H1 (cell line): ENCODE data around the gene KCNIP2. TPM values are rescaled to one million over a fixed set of nuclear protein-coding genes. Genes with fewer than 3 reads are reported as not detected.

Experiments used
- CTCF ChIA-PET: fragments of 300-600 bp; sonication (Branson Sonifier 250); formaldehyde crosslinking; loops from one replicate; lab custom pipeline; 2021; ENCODE audit not compliant: partially characterized antibody; lab: Charles Lee
- POLR2A ChIA-PET: fragments of 300-600 bp; sonication (Branson Sonifier 250); formaldehyde crosslinking; loops from one replicate; lab custom pipeline; 2021; ENCODE audit warnings: inconsistent platforms; ENCODE audit not compliant: partially characterized antibody; lab: Charles Lee
- DNase-seq, 2 experiments: peaks; one replicate each; pipeline versions ENCODE4 v3.0.0 to v3.0.0-alpha.2; 2010 to 2022; ENCODE audit warnings: low spot score in 2 of 2, low read depth in 1 of 2, mixed read lengths in 1 of 2
- FAIRE-seq: peaks from 2 replicates; lab custom pipeline; 2011; peaks lifted over from hg19 to GRCh38; lab: Jason Lieb, UNC
- H2AFZ ChIP-seq: 2 replicates; pipeline ENCODE4 v1.8.1; 2012; ENCODE audit warnings: low read length, inconsistent platforms
- H2AK5ac ChIP-seq: 2 replicates; pipeline ENCODE4 v1.6.1; 2013; ENCODE audit warnings: low read depth, low read length
- H2BK120ac ChIP-seq: replicated peaks from 2 replicates; pipeline ENCODE3; 2013; ENCODE audit warnings: low read depth, low read length, inconsistent platforms
- H2BK12ac ChIP-seq: 2 replicates; pipeline ENCODE4 v1.6.1; 2013; ENCODE audit warnings: low read depth, low read length
- H2BK15ac ChIP-seq: 2 replicates; pipeline ENCODE4 v1.6.1; 2013; ENCODE audit warnings: low read length
- H2BK20ac ChIP-seq: 2 replicates; pipeline ENCODE4 v1.6.1; 2013; ENCODE audit warnings: low read length
- H2BK5ac ChIP-seq: 2 replicates; pipeline ENCODE4 v1.6.1; 2013; ENCODE audit warnings: low read depth, low read length
- H3K14ac ChIP-seq: 2 replicates; pipeline ENCODE4 v1.6.1; 2013; ENCODE audit warnings: inconsistent platforms; ENCODE audit not compliant: insufficient read length
- H3K18ac ChIP-seq: 2 replicates; pipeline ENCODE4 v1.6.1; 2013; ENCODE audit warnings: low read length; ENCODE audit errors: extremely low read depth
- H3K23ac ChIP-seq: 2 replicates; pipeline ENCODE4 v1.6.1; 2013; ENCODE audit warnings: inconsistent platforms; ENCODE audit not compliant: insufficient read length
- H3K23me2 ChIP-seq: 2 replicates; pipeline ENCODE4 v1.6.1; 2013; ENCODE audit warnings: low read depth, low read length
- H3K27ac ChIP-seq: 2 replicates; pipeline ENCODE4 v1.6.1; 2011; ENCODE audit warnings: low read depth, low read length, inconsistent platforms
- H3K27me3 ChIP-seq, 4 experiments: replicated peaks in 1 of 4; 1 replicate in 1 of 4; 2 replicates in 3 of 4; pipeline versions ENCODE4 v1.6.1 to v1.8.1; 2011 to 2013; ENCODE audit warnings: low read length in 3 of 4, mild to moderate bottlenecking in 3 of 4, inconsistent platforms in 2 of 4, mixed read lengths in 2 of 4, moderate library complexity in 1 of 4; ENCODE audit not compliant: control insufficient read depth in 3 of 4, insufficient read depth in 3 of 4; ENCODE audit errors: extremely low read depth in 1 of 4
- H3K36me3 ChIP-seq, 4 experiments: 2 replicates each; pipeline versions ENCODE4 v1.6.1 to v1.8.1; 2011 to 2013; ENCODE audit warnings: mild to moderate bottlenecking in 4 of 4, low read length in 3 of 4, moderate library complexity in 2 of 4, control low read depth in 1 of 4, inconsistent platforms in 1 of 4; ENCODE audit not compliant: insufficient read depth in 4 of 4, control insufficient read depth in 2 of 4
- H3K4ac ChIP-seq: replicated peaks from 2 replicates; pipeline ENCODE3; 2013; ENCODE audit warnings: low read length, low read depth, mixed read lengths, inconsistent platforms; ENCODE audit not compliant: insufficient read length
- H3K4me1 ChIP-seq, 4 experiments: replicated peaks in 1 of 4; 1 replicate in 1 of 4; 2 replicates in 3 of 4; pipeline versions ENCODE4 v1.6.1 to v1.8.1; 2011 to 2013; ENCODE audit warnings: low read length in 3 of 4, inconsistent platforms in 2 of 4, mixed read lengths in 1 of 4; ENCODE audit not compliant: insufficient read depth in 4 of 4, control insufficient read depth in 3 of 4
- H3K4me2 ChIP-seq, 2 experiments: 2 replicates each; pipeline versions ENCODE4 v1.6.1 to v1.8.1; 2011 to 2013; ENCODE audit warnings: low read depth in 2 of 2, low read length in 2 of 2, control low read depth in 1 of 2, inconsistent platforms in 1 of 2, mild to moderate bottlenecking in 1 of 2; ENCODE audit not compliant: insufficient read depth in 1 of 2
- H3K4me3 ChIP-seq, 4 experiments: fragments of 200-600, 300-600 bp in 1 of 4; sonication (generic), shearing (Covaris generic), sonication (Bioruptor Twin) in 1 of 4; 2 replicates each; pipeline versions ENCODE4 v1.5.1 to v1.8.1; 2011 to 2016; ENCODE audit warnings: low read length in 4 of 4, low read depth in 3 of 4, control low read depth in 2 of 4, inconsistent platforms in 2 of 4, mild to moderate bottlenecking in 2 of 4, mixed read lengths in 1 of 4, moderate library complexity in 1 of 4; ENCODE audit not compliant: insufficient read depth in 2 of 4; ENCODE audit errors: extremely low read depth in 1 of 4
- H3K56ac ChIP-seq: replicated peaks from 2 replicates; pipeline ENCODE3; 2013; ENCODE audit warnings: low read depth, mild to moderate bottlenecking, mixed read lengths, low read length, inconsistent platforms; ENCODE audit not compliant: insufficient read length
- H3K79me1 ChIP-seq: 2 replicates; pipeline ENCODE4 v1.6.1; 2013; ENCODE audit warnings: low read depth, low read length, control low read depth
- H3K79me2 ChIP-seq, 2 experiments: 2 replicates each; pipeline versions ENCODE4 v1.6.1 to v1.8.1; 2012 to 2013; ENCODE audit warnings: low read length in 2 of 2, mild to moderate bottlenecking in 2 of 2, inconsistent platforms in 1 of 2; ENCODE audit not compliant: insufficient read depth in 2 of 2, control insufficient read depth in 1 of 2
- H3K9ac ChIP-seq, 4 experiments: replicated peaks in 1 of 4; 1 replicate in 1 of 4; 2 replicates in 3 of 4; pipeline versions ENCODE4 v1.6.1 to v1.8.1; 2011 to 2013; ENCODE audit warnings: low read depth in 3 of 4, low read length in 3 of 4, control low read depth in 2 of 4, mild to moderate bottlenecking in 2 of 4, moderate library complexity in 2 of 4, inconsistent platforms in 1 of 4; ENCODE audit errors: extremely low read depth in 1 of 4
- H3K9me3 ChIP-seq, 2 experiments: 2 replicates each; pipeline versions ENCODE4 v1.6.1 to v1.8.1; 2012 to 2013; ENCODE audit warnings: mild to moderate bottlenecking in 2 of 2, moderate library complexity in 2 of 2, control low read depth in 1 of 2, inconsistent platforms in 1 of 2, low read depth in 1 of 2, low read length in 1 of 2, mixed read lengths in 1 of 2; ENCODE audit not compliant: insufficient read depth in 2 of 2
- H4K20me1 ChIP-seq, 2 experiments: replicated peaks in 1 of 2; 2 replicates each; pipeline versions ENCODE3 to v1.8.1; 2011 to 2013; ENCODE audit warnings: inconsistent platforms in 2 of 2, low read length in 2 of 2, mild to moderate bottlenecking in 1 of 2; ENCODE audit not compliant: insufficient read depth in 2 of 2, control insufficient read depth in 1 of 2
- H4K5ac ChIP-seq: 2 replicates; pipeline ENCODE4 v1.6.1; 2013; ENCODE audit warnings: low read length, low read depth, mixed read lengths, inconsistent platforms; ENCODE audit not compliant: insufficient read length
- H4K8ac ChIP-seq: 2 replicates; pipeline ENCODE4 v1.8.0; 2013; ENCODE audit warnings: mild to moderate bottlenecking, moderate library complexity, low read length, inconsistent platforms; ENCODE audit not compliant: insufficient read depth; ENCODE audit errors: extremely low read depth
- H4K91ac ChIP-seq: replicated peaks from 2 replicates; pipeline ENCODE3; 2013; ENCODE audit warnings: low read length, mixed read lengths, inconsistent platforms; ENCODE audit not compliant: insufficient read length
- BACH1 ChIP-seq: IDR thresholded peaks from 2 replicates; pipeline ENCODE4 v1.6.1; 2012; ENCODE audit warnings: low read length, improper control_type of control experiment
- CBX5 ChIP-seq: fragments of 300-800, 300-1000 bp; sonication (generic); IDR thresholded peaks from 2 replicates; pipeline ENCODE4 v1.7.1; 2016; ENCODE audit warnings: antibody characterized with exemption, low read length, low read depth
- CEBPB ChIP-seq: IDR thresholded peaks from 2 replicates; pipeline ENCODE4 v1.6.1; 2012; ENCODE audit warnings: low read depth, low read length
- EZH2 ChIP-seq: fragments of 200-600 bp; sonication (generic); IDR thresholded peaks from 2 replicates; pipeline ENCODE4 v1.7.1; 2012; ENCODE audit warnings: low read depth, mild to moderate bottlenecking, moderate library complexity, low read length, inconsistent platforms; ENCODE audit not compliant: severe bottlenecking
- PHF8 ChIP-seq: fragments of 200-600 bp; sonication (generic); conservative IDR thresholded peaks from 2 replicates; pipeline ENCODE4 v1.7.1; 2012; ENCODE audit warnings: low read depth, mild to moderate bottlenecking, inconsistent platforms, low read length, moderate library complexity
- RBBP5 ChIP-seq: IDR thresholded peaks from 2 replicates; pipeline ENCODE4 v1.7.1; 2012; ENCODE audit warnings: low read depth, mild to moderate bottlenecking, inconsistent platforms, low read length, moderate library complexity, borderline replicate concordance
- RNF2 ChIP-seq: fragments of 200-900, 300-1000 bp; sonication (generic); IDR thresholded peaks from 2 replicates; pipeline ENCODE4 v1.7.1; 2016; ENCODE audit warnings: borderline replicate concordance, low read depth, mild to moderate bottlenecking, antibody characterized with exemption, low read length; ENCODE audit not compliant: poor library complexity, severe bottlenecking; ENCODE audit errors: missing control alignments
- SIRT6 ChIP-seq: IDR thresholded peaks from one replicate; pipeline ENCODE4 v1.7.1; 2012; ENCODE audit warnings: low read length, inconsistent platforms
- TCF12 ChIP-seq: IDR thresholded peaks from 2 replicates; pipeline ENCODE4 v1.6.1; 2011; ENCODE audit warnings: low read depth, mild to moderate bottlenecking, low read length
- ZNF274 ChIP-seq: IDR thresholded peaks from 2 replicates; pipeline ENCODE4 v1.7.0; 2012; ENCODE audit warnings: low read length, borderline replicate concordance; ENCODE audit errors: extremely low read depth
- WGBS, 2 experiments: shearing (Covaris generic) in 1 of 2; methylation state at CpG; one replicate each; pipeline versions ENCODE4 v1.1.6 to v1.1.7; 2013 to 2015; ENCODE audit warnings: low lambda C conversion rate in 2 of 2, mixed read lengths in 2 of 2, inconsistent platforms in 1 of 2, low coverage in 1 of 2, missing lambda C conversion rate in 1 of 2; ENCODE audit not compliant: insufficient replicate concordance in 2 of 2, insufficient coverage in 1 of 2, insufficient read length in 1 of 2; ENCODE audit errors: extremely low coverage in 1 of 2, missing lambda C conversion rate in 1 of 2; 5-methylcytosine and 5-hydroxymethylcytosine counted together
- polyA plus RNA-seq, 7 experiments: library from polyadenylated mRNA; depleted of rRNA in 3 of 7; stranded (reverse) in 5 of 7; unstranded in 2 of 7; fragments of >200 nt in 5 of 7; fragments of 200-250 nt in 2 of 7; gene quantifications; 1 replicate in 5 of 7; 2 replicates in 1 of 7; 4 replicates in 1 of 7; pipeline versions ENCODE4 v1.2.1 to v1.2.3, GENCODE V29; 2011 to 2013; ENCODE audit warnings: missing spikeins in 2 of 7, mixed read lengths in 2 of 7
- total RNA-seq: library from RNA; stranded (reverse); fragmentation: NEBNext Ultra II Directional; extraction: Animal tissue kit (Norgen Biotek cat#: 25700); gene quantifications from 2 replicates; pipeline ENCODE4 v1.2.1, GENCODE V29; 2021
- TF ChIP-seq, protein P1 (sequence below): IDR thresholded peaks from 2 replicates; pipeline ENCODE4 v1.6.1; 2012; ENCODE audit warnings: inconsistent platforms

The KCNIP2 gene
- total and polyA plus RNA-seq, 2 of the 8 experiments (the other 6 are each of a cell fraction or from before 2014, with no cell fraction given) = 2.7 to 6.0 TPM

GRCh38 chr10:101807158-101807557, 36.4 kb downstream of the KCNIP2 start:
- no peak overlapping the region for H2AK5ac ChIP-seq
- no peak overlapping the region for H3K56ac ChIP-seq
- H3K23ac ChIP-seq = no peak overlapping the region
- H2BK20ac ChIP-seq = no peak overlapping the region
- H4K5ac ChIP-seq = no peak overlapping the region
- H3K4ac ChIP-seq = no peak overlapping the region
- H2AFZ ChIP-seq = no peak overlapping the region
- H3K14ac ChIP-seq = no peak overlapping the region
- H3K9ac ChIP-seq = no peak overlapping the region
- no peak overlapping the region for H3K4me3 ChIP-seq
- POLR2A ChIA-PET = interaction anchor here (1.3 kb wide), 1 partner anchor 15 kb away, joined by 4 read pairs; no protein-coding TSS in a partner anchor
- H3K18ac ChIP-seq = no peak overlapping the region
- H2BK120ac ChIP-seq = no peak overlapping the region
- H4K20me1 ChIP-seq = peaks cover 3 to 5% of the 10 kb centered on the region in 2 experiments
- H3K27me3 ChIP-seq = no peaks in the 10 kb centered on the region
- H3K36me3 ChIP-seq = peaks cover 29 to 94% (median 64%) of the 10 kb centered on the region in 4 experiments
- no peaks in the 10 kb centered on the region for H3K23me2 ChIP-seq
- H3K9me3 ChIP-seq = no peaks in the 10 kb centered on the region
- no peaks in the 10 kb centered on the region for H3K4me1 ChIP-seq
- no peak for FAIRE-seq
- peaks cover 0 to 27% of the 10 kb centered on the region in 2 experiments; a peak in 3 of 4 replicates for H3K79me2 ChIP-seq
- no peak for DNase-seq
- H4K8ac ChIP-seq = no peak overlapping the region
- no peak overlapping the region for H4K91ac ChIP-seq
- no peak overlapping the region for H2BK15ac ChIP-seq
- 81% methylated on average over 1 of the region's 1 CpG; no CpG with 5 or more reads in 1 of the 2 experiments for WGBS, 2 experiments
- no peaks in the 10 kb centered on the region for H3K79me1 ChIP-seq
- TF ChIP-seq CBX5 (no peak), SIRT6 (no peak), PHF8 (no peak), RNF2 (no peak), RBBP5 (no peak), TCF12 (no peak), ZNF274 (no peak), BACH1 (no peak), CEBPB (no peak), EZH2 (no peak)
- TF ChIP-seq, protein P1, sequence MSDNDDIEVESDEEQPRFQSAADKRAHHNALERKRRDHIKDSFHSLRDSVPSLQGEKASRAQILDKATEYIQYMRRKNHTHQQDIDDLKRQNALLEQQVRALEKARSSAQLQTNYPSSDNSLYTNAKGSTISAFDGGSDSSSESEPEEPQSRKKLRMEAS = no peak
- no peak overlapping the region for H3K4me2 ChIP-seq
- no peak overlapping the region for H3K27ac ChIP-seq
- H2BK12ac ChIP-seq = no peak overlapping the region
- H2BK5ac ChIP-seq = no peak overlapping the region
- CTCF ChIA-PET = no interaction called here
